Erythroblast (primary cell): ENCODE results near the gene POU1F1.

Experiments used
- GATA1 ChIP-seq: IDR thresholded peaks from 2 replicates; pipeline ENCODE4 v1.6.1; 2011; ENCODE audit warnings: low read depth, mild to moderate bottlenecking, control low read depth, low read length, moderate library complexity
- POLR2A ChIP-seq: IDR thresholded peaks from 2 replicates; pipeline ENCODE4 v1.6.1; 2011; ENCODE audit warnings: mild to moderate bottlenecking, low read length

- TF ChIP-seq POLR2A (no peak), GATA1 (no peak)
Measured at GRCh38 chr3:87324609-87325008, 48.2 kb upstream of the POU1F1 start.
